SKM-1 treated with dmso at 0.1 percent for 144 hours (cell line): ENCODE results near the gene CALN1.

ENCODE experiments used
- DNase-seq: peaks from one replicate; lab custom pipeline; 2025; ENCODE audit not compliant: unreplicated experiment; lab: John Stamatoyannopoulos, UW

CALN1 gene

DNA sequence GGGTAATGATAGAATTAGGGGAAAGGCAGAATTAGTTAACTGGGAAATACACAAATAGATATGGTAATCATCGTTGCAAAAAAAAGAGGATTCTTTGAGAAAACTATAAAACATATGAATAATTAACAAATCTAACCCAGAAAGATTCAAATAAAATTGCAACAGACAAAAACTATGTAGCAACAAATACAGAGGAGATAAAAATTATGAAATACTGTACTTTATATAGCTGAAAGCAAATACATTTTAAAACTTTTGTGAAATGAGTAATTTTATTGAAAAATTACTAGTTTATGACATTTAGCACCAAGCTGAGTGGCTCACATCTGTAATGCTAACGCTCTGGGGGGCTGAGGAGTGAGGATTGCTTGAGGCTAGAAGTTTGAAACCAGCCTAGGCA, 356.7 kb downstream of the CALN1 start:
- no peak for DNase-seq

DNA sequence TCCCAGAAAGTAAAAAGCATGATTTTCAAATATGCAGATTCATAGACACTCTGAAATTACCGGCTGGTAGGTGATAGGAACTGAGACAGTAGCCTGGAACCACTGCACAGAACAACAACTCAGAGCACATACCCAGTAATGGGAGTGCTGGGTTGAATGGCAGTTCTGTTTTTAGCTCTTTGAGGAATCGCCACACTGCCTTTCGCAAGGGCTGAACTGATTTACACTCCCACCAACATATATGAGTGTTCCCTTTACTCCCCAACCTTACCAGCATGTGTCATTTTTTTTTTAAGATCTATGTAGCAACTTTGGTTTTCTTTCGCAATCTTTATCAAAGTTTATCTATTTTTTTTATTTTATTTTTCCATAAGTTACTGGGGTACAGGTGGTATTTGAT, 358.8 kb downstream of the CALN1 start:
- no peak for DNase-seq

DNA sequence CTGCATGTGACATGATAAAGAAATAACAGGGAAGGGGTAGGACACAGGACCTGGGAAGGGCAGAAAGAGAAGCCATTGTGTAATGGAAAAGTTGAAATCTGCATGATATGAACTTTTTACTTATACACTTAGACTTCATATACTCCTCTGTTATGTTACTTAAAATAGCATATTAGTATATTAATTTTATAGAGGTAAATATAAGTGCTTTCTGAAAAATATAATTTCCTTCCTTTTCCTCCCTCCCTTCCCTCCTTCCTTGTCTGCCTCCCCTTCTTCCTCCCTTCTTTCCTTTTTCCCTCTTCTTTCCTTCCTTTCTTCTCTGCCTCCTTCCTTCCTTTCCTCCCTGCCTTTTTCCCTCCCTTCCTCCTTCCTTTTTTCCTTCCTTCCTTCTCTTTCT, 363.7 kb downstream of the CALN1 start:
- no peak for DNase-seq

DNA sequence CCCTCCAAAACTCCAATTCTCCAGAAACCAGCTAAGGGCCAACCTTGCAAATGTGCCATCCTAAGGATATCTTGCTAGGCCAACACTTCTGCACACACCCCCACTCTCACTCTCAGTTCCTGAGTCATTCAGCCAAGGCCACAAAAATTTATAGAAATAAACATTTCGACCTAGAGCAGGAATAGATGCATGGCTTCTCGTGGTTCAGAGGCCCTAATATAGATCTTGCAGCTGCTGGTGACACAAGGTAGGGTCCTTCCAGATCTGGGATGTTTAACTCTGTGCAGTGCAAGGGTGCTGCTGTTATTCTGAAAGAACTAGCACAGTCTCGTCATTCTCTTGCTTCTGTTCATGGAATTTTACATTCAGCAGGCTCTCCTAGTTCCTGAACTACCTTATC, 369.3 kb downstream of the CALN1 start:
- no peak for DNase-seq

DNA sequence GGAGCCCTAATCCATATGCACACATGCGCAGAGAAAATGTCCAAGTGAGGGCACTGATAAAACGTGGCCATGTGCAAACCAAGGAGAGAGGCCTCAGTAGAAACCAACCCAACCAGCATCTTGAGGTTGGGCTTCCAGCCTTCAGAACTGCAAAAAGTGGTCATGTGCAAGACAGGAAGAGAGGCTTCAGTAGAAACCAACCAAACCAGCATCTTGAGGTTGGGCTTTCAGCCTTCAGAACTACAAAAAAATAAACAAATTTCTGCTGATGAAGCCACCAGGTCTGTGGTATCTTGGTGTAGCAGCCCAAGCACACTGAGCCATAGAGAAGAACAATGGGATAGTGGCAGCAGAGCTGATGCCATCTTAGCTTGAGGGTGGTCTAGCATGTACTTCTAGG, 371.5 kb downstream of the CALN1 start:
- DNase-seq = no peak

DNA sequence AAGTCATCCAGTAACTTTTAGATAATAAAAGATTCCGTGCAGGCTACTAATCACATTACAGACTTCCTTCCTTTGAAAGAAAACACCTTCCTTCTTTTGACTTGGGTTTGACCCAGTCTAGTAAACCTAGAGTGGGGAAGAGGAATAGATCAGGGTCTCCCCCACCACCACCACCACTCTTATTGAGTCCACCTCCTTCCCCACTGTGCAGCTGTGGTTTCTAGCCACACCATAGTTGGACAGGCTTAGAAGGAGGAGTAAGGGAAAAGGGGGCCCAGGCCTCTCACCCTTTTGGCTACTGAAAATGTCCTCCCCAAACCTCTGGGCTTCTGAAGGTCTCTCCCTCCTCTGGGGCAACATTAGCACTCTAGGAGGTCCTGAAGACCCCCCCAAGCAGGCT, 372.7 kb downstream of the CALN1 start:
- no peak for DNase-seq

DNA sequence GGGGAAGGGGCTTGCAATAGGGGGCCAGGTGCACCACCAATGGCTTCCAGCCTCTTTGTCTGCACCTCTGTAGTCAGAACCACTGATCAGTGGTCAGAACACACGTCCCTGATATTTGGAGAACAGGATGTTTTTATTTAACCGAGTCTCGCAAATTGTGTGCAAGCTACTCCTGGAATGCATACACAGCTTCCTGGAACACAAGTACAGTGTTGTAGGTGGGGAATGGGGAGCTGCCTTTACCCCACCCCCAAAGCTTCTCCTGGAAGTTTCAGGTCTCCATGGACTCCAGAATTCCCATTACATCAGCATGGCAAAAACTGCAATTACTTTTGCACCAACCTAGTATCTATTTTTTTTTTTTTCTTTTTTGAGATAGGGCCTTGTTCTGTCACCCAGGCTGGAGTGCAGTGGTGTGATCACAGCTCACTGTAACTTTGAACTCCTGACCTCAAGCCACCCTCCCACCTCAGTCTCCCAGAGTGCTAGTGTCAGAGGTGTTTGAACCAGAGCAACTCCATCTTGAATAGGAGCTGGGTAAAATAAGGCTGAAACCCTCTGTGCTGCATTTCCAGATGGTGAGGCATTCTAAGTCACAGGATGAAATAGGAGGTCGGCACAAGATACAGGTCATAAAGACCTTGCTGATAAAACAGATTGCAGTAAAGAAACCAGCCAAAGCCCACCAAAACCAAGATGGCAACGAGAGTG, 374.0 kb downstream of the CALN1 start:
- DNase-seq = no peak

DNA sequence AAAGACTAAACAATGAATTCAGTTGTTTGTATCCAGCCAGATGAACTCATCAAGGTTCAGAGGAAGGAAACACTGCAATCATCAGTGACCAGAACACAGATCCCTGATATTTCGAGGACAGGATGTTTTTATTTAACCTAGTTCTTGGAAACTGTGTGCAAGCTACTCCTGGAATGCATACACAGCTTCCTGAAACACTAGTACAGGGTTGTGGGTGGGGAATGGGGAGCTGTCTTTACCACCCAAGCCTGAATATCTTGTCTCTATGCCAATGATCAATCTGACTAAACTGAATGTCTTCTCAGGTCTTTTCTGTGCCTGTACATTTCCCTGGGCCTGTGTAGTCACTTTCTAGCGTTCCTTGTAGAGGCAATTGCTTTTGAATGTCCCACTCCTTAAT, 374.6 kb downstream of the CALN1 start:
- no peak for DNase-seq

DNA sequence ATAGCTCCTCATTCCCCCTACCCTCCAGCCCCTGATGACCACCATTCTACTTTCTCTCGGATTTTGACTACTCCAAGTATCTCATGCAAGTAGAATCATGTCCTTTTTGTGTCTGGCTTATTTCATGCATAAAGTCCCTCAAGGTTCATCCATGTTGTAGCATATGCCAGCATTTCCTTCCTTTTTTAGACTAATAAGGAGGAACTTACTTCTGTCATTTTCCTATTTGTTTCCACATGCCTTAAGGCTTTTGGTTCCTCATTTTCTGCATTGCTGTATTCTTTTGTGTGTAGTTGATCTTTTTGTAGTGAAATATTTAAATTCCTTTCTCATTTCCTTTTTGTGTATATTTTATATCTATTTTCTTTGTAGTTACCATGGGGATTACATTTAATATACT, 376.9 kb downstream of the CALN1 start:
- DNase-seq = peak; percentile 81

DNA sequence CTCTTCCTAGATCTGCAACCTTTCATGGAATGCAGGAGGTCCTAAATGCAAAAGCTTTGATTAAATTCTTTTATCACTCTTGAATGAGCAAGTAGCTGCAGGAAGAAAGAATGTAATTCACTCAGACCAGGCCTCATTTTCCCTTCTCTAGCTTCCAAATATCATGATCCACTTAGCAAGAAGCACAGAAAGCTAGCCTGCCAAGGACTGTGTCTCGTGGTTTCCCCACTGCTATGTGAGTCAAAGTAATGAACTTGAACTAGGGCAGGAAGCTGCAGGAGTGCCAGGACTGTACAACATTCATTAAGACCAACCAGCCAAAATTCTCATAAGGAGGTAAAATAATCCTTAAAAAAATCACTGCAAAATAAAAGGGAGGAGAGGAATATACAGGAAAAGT, 379.2 kb downstream of the CALN1 start:
- DNase-seq = no peak

DNA sequence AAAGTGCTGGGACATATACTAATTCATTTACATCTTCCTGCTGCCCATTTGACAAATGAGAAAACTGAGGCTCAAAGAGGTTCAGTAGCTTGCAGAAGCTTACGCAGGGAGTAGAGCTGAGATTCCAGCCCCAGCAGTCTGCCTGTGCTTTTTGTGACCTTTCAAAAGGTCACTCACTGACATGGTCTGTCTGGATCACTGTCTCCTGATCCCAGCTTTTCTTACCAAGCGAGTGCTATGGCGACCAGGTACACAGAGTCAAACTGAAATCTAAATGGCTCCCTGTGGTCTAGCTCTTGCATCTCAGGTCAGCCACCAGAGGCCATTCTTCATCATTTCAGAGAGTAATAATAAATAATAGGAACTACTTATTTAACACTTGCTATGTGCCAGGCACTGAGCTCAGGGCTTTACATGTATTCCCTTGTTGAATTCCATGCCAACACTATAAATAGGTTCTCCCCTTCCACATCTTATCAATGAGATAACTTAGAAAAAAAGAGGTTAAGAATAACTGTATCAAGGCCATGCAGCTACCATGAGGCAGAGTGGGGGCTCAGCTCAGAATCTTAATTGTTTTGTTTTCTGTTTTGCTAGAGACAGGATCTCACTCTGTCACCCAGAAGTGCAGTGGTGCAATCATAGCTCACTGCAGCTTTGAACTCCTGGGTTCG, 381.0 kb downstream of the CALN1 start:
- no peak for DNase-seq

DNA sequence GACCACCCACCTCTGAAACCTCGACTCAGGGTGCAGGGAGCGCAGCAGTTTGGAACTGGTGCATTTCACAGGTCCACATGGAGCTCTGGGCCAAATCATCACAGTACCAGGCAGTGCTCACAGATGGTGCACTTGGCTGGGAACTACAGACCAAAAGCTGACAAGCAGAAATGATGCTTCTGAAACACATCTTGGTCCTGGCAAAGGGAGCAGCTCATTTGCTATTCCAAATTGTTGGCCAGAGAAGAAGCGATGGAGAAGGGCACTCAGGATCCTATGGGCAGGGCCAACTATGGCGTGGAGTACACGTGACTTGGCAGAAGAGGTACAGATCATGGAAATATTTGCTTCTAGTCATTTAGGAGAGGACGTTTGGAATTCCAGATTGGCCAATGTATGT, 383.9 kb downstream of the CALN1 start:
- no peak for DNase-seq

DNA sequence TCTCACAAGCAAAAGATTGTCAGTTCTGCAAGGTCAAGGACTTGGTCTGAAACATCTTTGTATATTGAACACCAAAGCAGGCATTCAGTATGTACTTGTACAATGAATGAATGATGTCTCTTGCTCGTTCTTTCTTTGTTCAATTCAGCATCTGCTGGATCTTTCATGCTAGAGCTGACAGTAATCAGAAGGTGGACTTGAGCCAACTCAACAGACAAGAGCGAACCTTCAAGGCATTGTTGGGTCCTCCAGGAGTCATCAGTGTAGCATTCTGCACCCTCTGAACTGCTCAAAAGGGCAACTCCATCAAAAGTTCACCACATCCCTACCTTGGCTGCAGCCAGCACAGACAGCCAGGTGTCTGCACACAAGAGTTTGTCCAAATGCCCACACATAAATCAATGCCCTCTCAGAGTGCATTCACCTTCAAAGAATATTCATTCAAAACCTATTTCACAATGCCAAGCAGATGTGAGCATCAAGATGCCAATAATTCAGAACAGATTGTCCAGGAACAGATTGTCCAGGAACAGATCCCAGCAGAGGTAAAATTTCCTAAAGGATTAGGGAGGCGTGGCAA, 386.7 kb downstream of the CALN1 start:
- no peak for DNase-seq

DNA sequence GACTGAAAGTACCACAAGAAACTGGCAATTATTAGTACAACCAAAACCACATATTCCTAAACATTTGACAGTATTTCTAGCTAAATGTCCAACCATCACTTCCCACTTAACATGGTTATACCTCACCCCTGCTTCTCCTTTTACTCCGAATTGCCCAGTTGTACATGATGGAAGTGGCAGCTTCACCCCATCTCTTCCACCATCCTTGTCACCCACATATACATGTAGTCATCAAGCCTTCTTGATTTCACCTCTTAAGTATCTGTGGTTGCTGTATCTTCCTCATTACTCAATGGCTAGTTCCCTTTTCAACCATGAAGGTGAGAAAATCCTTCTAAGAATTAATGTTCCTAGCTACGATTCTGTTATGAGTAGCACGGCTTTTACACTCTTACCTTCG, 388.2 kb downstream of the CALN1 start:
- no peak for DNase-seq

DNA sequence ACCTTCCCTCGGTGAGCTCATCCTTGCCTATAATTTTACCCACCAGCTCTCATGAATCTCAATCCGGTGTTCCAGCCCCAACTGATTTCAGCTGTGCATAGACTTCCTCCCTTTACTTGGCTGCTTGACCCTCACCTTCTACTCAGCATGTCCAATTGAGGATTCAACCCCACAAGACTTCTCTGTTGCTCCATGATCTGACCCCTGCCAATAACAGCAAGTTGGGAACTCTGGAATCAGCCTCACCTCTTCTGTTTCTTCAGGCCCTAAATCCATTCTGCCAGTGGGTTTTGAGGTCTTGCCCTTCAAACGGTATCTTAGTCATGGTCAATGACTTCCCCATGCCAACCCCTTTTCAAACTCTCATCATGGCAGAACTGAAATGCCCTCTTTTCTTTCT, 390.4 kb downstream of the CALN1 start:
- DNase-seq = no peak

DNA sequence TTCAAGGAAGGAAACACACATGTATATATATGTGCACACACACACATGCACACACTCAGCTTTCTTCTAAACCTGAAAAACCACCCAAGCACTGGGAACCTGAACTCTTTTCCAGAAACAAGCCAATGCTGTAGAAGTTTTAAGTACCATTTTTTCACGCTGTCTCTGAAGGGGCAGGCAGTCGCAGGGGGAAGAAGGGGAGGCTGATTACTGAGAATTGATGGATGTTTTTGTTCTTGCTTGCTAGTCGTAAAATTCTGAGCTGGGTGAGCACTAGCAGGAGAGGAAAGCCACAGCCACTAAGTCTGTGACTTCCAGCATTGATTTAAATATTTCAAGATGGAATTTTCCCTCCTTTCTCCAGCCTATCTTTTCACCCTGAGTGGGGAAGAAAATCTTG, 391.8 kb downstream of the CALN1 start:
- no peak for DNase-seq

DNA sequence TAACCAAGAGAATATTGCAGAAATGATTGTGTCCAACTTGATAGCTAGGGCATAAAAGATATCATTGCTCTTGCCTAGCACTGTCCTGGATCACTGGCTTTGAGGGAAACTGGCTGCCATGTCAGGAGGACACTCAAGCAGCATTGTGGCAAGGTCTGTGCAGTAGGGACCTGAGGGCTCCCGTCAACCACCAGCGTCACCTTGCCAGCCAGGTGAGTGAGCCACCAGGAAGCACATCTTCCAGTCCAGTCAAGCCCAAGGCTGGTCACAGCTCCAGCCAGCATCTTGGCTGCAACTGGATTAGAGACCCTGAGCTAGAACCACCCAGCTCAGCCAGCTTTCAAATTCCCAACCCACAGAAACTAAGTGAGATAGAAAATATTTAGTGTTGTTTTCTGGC, 392.7 kb downstream of the CALN1 start:
- no peak for DNase-seq

DNA sequence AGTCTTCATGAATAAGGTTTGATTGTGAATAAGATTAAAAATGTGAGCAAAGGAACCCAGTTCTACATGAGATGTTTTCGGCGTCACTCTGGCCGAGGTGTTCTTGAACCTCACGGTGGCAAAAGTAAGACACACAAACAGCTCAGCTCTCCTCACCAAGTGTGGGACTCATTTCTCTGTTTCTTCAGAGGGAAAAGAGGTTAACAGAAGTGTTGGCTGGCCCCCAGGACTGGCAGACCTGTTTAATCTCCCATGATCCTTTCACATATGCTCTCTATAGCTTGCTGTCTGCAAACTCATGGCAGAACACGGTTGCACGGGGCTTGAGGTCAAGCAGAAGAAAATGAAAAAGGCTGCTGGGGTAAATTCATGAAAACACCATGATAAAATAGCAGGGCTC, 394.4 kb downstream of the CALN1 start:
- no peak for DNase-seq

DNA sequence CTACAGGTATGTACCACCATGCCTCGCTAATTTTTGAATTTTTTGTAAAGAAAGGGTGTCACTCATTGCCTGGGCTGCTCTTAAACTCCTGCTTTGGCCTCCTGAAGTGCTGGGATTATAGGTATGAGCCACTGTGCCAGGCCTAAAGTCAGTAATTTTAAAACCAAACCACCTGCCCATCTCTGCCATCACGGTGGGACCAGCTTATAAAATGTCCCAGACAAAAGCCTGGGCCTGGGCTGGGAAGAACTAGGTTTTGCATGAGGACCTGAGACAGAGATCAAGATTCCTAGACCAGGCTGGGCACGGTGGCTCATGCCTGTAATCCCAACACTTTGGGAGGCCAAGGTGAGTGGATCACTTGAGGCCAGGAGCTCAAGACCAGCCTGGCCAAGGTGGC, 395.6 kb downstream of the CALN1 start:
- no peak for DNase-seq

DNA sequence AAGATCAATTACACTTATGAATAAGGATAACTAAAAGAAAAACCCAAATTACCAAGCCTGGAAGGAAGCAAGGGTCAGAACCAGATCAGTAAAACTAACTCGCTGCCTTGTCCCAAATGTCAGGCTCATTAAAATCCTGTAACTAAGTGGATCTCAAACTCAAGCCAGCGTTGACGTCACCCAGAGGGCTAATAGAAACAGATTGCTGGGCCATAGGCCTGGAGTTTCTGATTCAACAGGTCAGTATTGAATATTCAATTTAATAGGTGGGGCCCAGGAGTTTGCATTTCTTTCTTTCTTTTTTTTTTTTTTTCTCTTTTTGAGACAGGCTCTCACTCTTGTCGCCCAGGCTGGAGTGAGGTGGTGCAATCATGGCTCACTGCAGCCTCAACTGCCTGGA, 397.0 kb downstream of the CALN1 start:
- no peak for DNase-seq

DNA sequence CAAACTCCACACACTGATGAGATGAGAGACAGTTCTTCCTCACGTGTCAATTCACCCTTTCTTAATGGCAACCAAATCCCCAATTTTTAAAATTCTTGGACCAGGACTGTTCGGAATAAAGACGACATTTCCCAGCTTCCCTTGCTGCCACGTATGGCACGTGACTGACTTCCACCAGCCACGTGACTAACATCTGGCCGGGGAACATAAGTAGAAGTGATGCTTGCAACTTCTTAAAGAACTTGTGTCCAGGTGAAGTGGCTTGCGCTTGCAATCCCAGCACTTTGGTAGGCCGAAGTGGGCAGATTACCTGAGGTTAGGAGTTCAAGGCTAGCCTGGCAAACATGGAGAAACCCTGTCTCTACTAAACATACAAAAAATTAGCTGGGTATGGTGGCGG, 405.1 kb downstream of the CALN1 start:
- DNase-seq = no peak

DNA sequence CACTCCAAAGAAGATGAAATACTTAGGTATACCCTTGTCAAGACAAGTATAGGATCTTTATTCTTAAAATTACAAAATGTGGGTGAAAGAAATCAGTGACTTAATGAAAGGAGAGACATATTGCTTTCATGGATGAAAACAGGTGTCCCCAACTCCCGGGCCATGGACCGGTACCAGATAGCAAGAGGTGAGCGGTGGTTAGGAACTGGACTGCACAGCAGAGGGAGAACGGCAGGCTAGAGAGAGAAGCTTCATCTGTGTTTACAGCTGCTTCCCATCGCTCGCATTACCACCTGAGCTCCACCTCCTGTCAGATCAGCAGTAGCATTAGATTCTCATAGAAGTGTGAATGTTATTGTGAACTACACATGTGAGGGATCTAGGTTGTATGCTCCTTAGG, 408.9 kb downstream of the CALN1 start:
- no peak for DNase-seq

DNA sequence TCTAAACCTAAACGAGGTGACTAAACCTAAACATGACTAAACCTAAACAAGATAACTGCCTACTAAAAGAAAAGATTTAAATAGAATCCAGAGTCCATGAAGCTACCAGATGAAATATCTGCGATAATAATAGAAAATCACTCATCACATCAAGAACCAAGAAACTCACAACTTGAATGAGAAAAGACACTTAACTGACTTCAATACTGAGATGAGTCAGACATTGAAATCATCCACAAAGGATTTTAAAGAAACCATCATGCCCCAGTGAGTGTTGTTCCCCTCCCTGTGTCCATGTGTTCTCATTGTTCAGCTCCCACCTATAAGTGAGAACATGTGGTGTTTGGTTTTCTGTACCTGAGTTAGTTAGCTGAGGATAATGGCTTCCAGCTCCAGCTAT, 416.0 kb downstream of the CALN1 start:
- DNase-seq = no peak
